Tibial nerve (tissue), 3 donors: Measurements from ENCODE around the gene RPUSD1.

Experiments
- POLR2A ChIP-seq, 2 donors: fragments of 450-650 bp; IDR thresholded peaks; one replicate each; pipeline ENCODE4 v1.6.1; 2017; ENCODE audit warnings: antibody characterized with exemption in 2 of 2, mild to moderate bottlenecking in 2 of 2, moderate library complexity in 2 of 2
- TF ChIP-seq, protein P1 (sequence below), 5 experiments: fragments of 200-600 bp in 3 of 5; fragments of 450-650 bp in 2 of 5; sonication (generic) in 3 of 5; IDR thresholded peaks; one replicate each; pipeline ENCODE4 v1.5.1; 2016 to 2019; ENCODE audit warnings: antibody characterized with exemption in 5 of 5, mild to moderate bottlenecking in 3 of 5, moderate library complexity in 2 of 5

DNA sequence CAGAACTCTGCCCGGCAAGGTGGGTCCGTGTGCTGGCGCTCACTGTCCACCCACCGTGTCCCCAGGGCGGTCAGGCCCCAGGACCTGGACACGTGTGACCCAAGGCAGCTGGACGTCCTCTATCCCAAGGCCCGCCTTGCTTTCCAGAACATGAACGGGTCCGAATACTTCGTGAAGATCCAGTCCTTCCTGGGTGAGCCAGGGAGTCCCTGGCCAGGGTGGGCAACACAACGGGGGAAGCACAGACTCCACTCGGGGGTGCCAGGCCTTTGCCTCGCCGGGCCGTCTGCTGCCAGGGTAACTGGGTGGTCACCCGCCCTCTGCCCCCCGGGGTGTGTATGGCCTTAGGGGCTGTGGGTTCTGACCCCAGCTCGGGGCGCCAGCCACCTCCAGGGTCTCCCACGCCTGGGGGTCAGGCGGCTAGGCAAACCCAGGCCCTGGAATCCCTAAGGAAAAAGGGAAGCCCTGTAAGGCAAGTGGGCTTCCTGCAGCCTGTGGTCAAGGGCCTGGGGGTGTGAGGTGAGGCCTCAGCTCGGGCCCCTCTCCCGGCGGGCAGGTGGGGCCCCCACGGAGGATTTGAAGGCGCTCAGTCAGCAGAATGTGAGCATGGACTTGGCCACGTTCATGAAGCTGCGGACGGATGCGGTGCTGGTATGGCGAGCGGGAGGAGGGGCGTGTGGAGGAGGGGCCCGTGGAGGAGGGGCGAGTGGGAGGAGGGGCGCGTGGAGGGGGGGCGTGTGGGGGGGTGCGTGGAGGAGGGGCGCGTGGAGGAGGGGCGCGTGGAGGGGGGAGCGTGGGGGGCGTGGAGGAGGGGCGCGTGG is 21.2 kb downstream of the RPUSD1 start:
- TF ChIP-seq, protein P1, sequence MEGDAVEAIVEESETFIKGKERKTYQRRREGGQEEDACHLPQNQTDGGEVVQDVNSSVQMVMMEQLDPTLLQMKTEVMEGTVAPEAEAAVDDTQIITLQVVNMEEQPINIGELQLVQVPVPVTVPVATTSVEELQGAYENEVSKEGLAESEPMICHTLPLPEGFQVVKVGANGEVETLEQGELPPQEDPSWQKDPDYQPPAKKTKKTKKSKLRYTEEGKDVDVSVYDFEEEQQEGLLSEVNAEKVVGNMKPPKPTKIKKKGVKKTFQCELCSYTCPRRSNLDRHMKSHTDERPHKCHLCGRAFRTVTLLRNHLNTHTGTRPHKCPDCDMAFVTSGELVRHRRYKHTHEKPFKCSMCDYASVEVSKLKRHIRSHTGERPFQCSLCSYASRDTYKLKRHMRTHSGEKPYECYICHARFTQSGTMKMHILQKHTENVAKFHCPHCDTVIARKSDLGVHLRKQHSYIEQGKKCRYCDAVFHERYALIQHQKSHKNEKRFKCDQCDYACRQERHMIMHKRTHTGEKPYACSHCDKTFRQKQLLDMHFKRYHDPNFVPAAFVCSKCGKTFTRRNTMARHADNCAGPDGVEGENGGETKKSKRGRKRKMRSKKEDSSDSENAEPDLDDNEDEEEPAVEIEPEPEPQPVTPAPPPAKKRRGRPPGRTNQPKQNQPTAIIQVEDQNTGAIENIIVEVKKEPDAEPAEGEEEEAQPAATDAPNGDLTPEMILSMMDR (IDR thresholded peaks at IDR 0.05) = no peak
- TF ChIP-seq POLR2A (IDR thresholded peaks at IDR 0.05) = no peak
